Stimulated activated CD4-positive, alpha-beta T cell treated with anti-CD3 and anti-CD28 coated beads, Interleukin-4, amount 100 ng/mL, for 1 hour (primary cell): Measurements from ENCODE around the gene PHGDH.
"Not testable (repeated sequence)": the region's sequence is repeated elsewhere in the genome, so short reads cannot be mapped to it uniquely, and the experiment has no call there.

ENCODE experiments used
- DNase-seq: peaks from one replicate; pipeline ENCODE4 v3.0.0-alpha.2; 2020

PHGDH gene

GRCh38 chr1:119771016-119771415, 59.3 kb downstream of the PHGDH start:
- no peak for DNase-seq

- DNase-seq = no peak
Measured at GRCh38 chr1:119771770-119772169, 60.0 kb downstream of the PHGDH start.

DNA sequence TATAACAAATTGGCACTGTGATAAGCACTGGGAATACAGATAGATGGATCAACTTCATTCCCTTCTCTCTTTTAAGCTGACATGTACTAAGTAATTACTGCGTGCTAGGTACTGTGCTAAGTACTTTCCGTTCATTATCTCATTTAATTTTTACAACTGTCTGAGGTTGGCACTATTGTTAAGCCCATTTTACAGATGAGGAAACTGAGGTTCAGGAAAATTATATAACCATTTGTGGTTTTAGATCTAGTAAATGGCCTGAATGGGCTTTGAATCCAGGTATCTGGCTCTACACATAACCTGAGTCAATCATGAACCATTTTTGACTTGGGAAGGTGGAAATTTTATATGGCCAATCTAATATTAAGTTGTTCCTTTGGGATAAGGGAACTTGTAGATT, 60.6 kb downstream of the PHGDH start:
- DNase-seq = no peak

- DNase-seq = no peak
Measured at GRCh38 chr1:119773711-119774241, 62.0 kb downstream of the PHGDH start.

DNA sequence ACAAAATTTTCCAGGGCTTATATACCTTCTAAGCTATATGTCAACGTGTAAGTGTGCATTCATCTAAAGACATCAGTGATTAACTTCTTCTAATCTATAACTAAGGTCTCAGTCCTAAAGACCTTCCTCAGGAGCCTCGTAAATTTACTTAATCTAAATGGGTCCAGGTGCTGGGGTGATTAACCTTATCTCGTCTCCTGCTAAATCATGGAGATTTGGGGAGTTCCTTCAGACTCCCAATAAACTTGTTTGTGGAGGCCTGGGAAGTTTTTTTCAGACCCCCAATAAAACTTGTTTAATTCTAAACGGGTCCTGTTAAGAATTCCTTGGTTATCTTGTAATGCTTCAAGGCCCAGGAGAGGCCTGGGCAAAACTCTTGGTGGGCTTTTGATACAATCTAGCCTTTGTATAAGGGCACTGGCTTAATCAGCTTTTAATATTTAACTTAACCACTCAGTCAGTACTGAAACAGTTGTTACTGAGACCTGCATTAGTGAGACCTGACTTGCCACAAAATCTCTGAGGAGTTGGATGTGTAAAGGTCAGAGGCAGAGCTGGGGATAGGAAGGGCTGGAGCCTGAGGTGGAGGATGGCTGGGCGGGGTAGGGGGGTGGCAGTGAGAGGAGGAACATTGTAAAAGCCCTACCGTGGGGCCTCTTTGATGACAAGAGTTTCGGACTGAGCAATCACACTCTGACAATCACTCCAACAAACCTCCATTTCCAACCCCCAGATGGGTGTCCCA, 63.2 kb downstream of the PHGDH start:
- DNase-seq = no peak

GRCh38 chr1:119778359-119778758, 66.6 kb downstream of the PHGDH start:
- no peak for DNase-seq

- no peak for DNase-seq
Measured at GRCh38 chr1:119778886-119779560, 67.3 kb downstream of the PHGDH start.

DNA sequence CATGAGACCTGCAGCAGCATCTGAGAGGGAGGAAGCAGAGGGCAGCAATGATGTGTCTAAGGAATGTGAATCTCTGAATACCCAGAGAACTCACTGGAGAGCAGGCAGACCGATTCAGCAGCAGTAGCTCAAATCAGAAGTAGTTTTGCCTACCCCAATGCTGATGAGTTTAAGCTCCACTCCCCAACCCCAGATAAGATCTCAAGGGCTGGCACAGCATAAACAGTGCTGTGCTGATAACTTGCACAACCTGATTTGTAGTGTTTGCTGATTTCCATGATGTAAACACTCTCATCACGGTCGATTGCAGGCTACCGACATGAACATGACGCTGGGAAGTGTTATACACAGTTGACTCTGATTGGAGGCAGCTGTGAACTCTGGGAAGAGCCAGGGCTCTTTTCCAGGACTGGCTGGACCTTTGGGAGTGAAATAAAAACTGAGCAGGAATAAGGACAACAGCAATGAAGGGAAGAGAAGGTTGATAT, 68.2 kb downstream of the PHGDH start:
- no peak for DNase-seq

DNA sequence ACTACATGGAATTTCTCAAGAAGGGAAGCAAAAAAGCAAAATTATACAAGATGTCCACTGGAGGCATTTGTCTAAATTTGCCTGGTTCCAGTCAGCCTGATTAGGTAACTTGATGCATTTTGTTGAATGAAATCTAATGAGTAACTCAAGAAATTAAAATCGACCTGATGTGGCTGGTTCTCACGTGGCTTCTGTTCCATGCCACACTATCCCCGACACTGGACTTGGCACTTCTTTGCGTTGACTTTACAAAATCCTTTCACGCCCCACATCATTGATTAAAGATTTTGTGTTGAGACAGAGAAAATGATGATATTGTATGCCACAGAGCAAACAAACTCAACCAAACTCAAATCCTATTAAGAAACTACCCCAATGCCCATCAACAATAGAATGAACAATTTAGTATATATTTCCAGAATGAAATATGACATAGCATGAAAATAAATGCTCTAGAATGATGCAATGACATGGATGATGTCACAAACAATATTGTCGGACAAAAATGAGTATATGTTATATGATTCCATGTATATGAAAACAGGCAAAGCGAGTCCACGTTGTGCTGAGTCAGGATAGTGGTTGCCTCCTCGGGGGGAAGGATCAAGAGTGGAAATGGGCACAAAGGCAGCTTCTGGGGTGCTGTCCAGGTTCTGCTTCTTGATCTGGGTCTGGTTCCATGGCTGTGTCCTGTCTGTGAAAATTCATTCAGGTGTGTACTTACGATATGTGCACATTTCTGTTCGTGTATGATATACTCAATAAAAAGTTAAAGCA, 69.9 kb downstream of the PHGDH start:
- DNase-seq = no peak

DNA sequence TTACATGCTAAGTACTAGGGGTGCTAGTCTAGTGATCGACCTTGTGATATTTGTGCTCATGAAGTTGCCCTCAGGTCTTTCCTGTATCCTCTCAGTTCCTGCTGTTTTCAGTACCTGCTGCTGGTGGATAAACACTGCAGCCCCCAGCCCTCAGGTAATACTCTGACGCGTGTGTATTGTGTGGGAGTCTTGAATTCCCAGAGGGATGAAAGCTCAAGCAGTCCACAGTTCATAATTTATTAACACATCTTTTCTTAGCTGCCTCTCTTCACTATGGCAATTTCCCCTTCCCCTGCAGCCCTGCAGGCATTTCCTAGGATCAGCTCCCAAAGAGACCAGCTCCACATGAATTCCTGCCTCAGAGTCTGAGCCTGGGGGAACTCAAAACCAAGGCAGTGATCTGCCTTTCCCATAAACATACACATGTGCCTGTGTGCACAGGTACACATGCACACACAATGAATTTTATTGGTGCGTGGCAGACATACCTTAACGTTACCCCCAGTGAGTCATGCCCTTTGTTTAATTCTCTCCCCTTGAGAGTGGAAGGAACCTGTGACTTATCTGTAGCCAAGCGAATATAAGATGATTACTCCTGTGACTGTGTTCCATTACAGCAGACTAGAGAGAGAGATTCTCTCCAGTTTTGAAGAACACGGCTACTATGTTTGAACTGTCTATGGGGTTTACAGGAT, 71.0 kb downstream of the PHGDH start:
- DNase-seq = no peak

- DNase-seq = no peak
Measured at GRCh38 chr1:119783354-119784185, 71.8 kb downstream of the PHGDH start.

GRCh38 chr1:119784191-119784781, 72.6 kb downstream of the PHGDH start:
- DNase-seq = no peak

DNA sequence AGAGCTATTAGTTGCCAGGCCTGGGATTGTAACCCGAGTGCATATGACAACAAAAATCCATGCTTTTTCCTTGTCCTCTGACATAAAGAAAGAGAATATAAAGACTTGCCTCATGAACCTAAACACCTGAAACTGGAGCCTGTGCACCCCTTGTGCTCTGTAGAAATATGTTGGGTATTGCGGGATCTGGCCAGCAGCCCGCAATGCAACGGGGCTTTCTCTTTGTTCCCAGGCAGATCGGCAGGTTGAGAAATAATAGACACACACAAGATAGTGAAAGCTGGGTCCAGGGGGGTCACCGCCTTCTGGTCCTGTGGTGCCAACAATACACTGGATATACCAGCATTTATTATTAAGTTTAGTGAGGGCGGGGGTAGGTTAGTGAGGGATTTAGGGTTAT, 74.3 kb downstream of the PHGDH start:
- not testable (repeated sequence) for DNase-seq

- not testable (repeated sequence) for DNase-seq
Measured at GRCh38 chr1:119786473-119787050, 74.8 kb downstream of the PHGDH start.

DNA sequence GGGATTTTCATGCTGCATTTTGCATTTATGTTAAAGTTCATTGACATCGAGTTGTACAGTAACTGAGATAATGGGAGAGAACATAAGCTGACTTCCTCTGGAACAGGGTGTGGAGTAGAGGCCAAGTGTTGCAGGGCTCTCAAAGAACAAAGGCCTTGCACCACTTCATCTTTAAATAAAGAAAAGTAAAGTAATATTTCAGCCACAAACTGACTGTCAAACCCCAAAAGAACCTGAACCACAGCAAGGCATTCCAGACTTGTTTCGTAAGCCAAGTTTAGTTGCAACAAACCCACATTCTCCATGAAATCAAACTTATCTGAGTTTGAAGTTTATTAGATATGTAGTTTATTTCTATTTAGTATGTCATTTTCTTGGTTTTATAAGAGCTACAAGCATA, 76.0 kb downstream of the PHGDH start:
- DNase-seq = no peak

GRCh38 chr1:119790451-119791198, 78.9 kb downstream of the PHGDH start:
- no peak for DNase-seq

GRCh38 chr1:119791377-119791776, 79.6 kb downstream of the PHGDH start:
- no peak for DNase-seq
